ENCODE measurements around the gene CPE.

CPE gene

GRCh38 chr4:165384598-165384997 is 5.8 kb downstream of the CPE start:
- no CpG with 5 or more reads among the region's 1 CpG for WGBS (ENCODE audit: insufficient coverage)
- Histone ChIP-seq H3K4me3 (ENCODE audit: control insufficient read depth in 1 of 7, extremely low read depth in 1 of 7, insufficient read depth in 4 of 7, low read depth in 2 of 7, low read length in 6 of 7) (no peak overlapping the region), H3K27ac (ENCODE audit: insufficient read depth in 1 of 2, low read depth in 1 of 2, low read length in 2 of 2, poor library complexity in 1 of 2, severe bottlenecking in 2 of 2) (no peak overlapping the region), H3K36me3 (ENCODE audit: control insufficient read depth in 4 of 4, insufficient read depth in 4 of 4, low read length in 3 of 4) (no peaks in the 10 kb centered on the region), H3K27me3 (replicated peaks in 2 of 5; ENCODE audit: control insufficient read depth in 4 of 5, insufficient read depth in 5 of 5, low read length in 4 of 5) (peaks cover 0 to 13% (median 4%) of the 10 kb centered on the region in 5 experiments), H3K4me1 (ENCODE audit: control extremely low read depth in 1 of 4, control insufficient read depth in 4 of 4, insufficient read depth in 4 of 4, low read length in 3 of 4) (no peaks in the 10 kb centered on the region), H3K9me3 (ENCODE audit: control extremely low read depth in 1 of 5, control insufficient read depth in 4 of 5, insufficient read depth in 2 of 5, low read depth in 1 of 5, low read length in 4 of 5) (no peaks in the 10 kb centered on the region)
- POLR2A ChIA-PET, result no interaction called here
- CTCF ChIA-PET, result interaction anchor here (1.1 to 2.0 kb wide), 4 partner anchors 20 to 254 kb away, joined by 3 to 7 read pairs (median 4); no protein-coding TSS in a partner anchor
- peak in 1 of 3 donors; percentile 10 for DNase-seq

GRCh38 chr4:165385126-165385525 is 6.3 kb downstream of the CPE start:
- Histone ChIP-seq H3K27me3 (replicated peaks in 2 of 5; ENCODE audit: control insufficient read depth in 4 of 5, insufficient read depth in 5 of 5, low read length in 4 of 5) (peaks cover 0 to 9% (median 3%) of the 10 kb centered on the region in 5 experiments), H3K36me3 (ENCODE audit: control insufficient read depth in 4 of 4, insufficient read depth in 4 of 4, low read length in 3 of 4) (no peaks in the 10 kb centered on the region), H3K4me1 (ENCODE audit: control extremely low read depth in 1 of 4, control insufficient read depth in 4 of 4, insufficient read depth in 4 of 4, low read length in 3 of 4) (no peaks in the 10 kb centered on the region), H3K27ac (ENCODE audit: insufficient read depth in 1 of 2, low read depth in 1 of 2, low read length in 2 of 2, poor library complexity in 1 of 2, severe bottlenecking in 2 of 2) (no peak overlapping the region), H3K4me3 (ENCODE audit: control insufficient read depth in 1 of 7, extremely low read depth in 1 of 7, insufficient read depth in 4 of 7, low read depth in 2 of 7, low read length in 6 of 7) (no peak overlapping the region), H3K9me3 (ENCODE audit: control extremely low read depth in 1 of 5, control insufficient read depth in 4 of 5, insufficient read depth in 2 of 5, low read depth in 1 of 5, low read length in 4 of 5) (no peaks in the 10 kb centered on the region)
- POLR2A ChIA-PET, result no interaction called here
- CTCF ChIA-PET, result interaction anchor here (1.1 to 2.0 kb wide), 4 partner anchors 20 to 254 kb away, joined by 3 to 7 read pairs (median 4); no protein-coding TSS in a partner anchor
- DNase-seq, result no peak
- WGBS (ENCODE audit: insufficient coverage), result 95% methylated on average over 3 of the region's 4 CpGs

GRCh38 chr4:165386328-165386727 is 7.5 kb downstream of the CPE start:
- H3K36me3 ChIP-seq (ENCODE audit: control insufficient read depth in 4 of 4, insufficient read depth in 4 of 4, low read length in 3 of 4), result no peaks in the 10 kb centered on the region
- 100% methylated on average over 1 of the region's 1 CpG for WGBS (ENCODE audit: insufficient coverage)
- H3K27ac ChIP-seq (ENCODE audit: insufficient read depth in 1 of 2, low read depth in 1 of 2, low read length in 2 of 2, poor library complexity in 1 of 2, severe bottlenecking in 2 of 2), result no peak overlapping the region
- ChIA-PET POLR2A (no interaction called here), CTCF (interaction anchor here (0.9 kb wide), 1 partner anchor 9 kb away, joined by 3 read pairs; no protein-coding TSS in a partner anchor)
- no peak overlapping the region for H3K4me3 ChIP-seq (ENCODE audit: control insufficient read depth in 1 of 7, extremely low read depth in 1 of 7, insufficient read depth in 4 of 7, low read depth in 2 of 7, low read length in 6 of 7)
- no peak for DNase-seq
- H3K9me3 ChIP-seq (ENCODE audit: control extremely low read depth in 1 of 5, control insufficient read depth in 4 of 5, insufficient read depth in 2 of 5, low read depth in 1 of 5, low read length in 4 of 5), result no peaks in the 10 kb centered on the region
- no peaks in the 10 kb centered on the region for H3K4me1 ChIP-seq (ENCODE audit: control extremely low read depth in 1 of 4, control insufficient read depth in 4 of 4, insufficient read depth in 4 of 4, low read length in 3 of 4)
- peaks cover 0 to 5% (median 0%) of the 10 kb centered on the region in 5 experiments for H3K27me3 ChIP-seq (replicated peaks in 2 of 5; ENCODE audit: control insufficient read depth in 4 of 5, insufficient read depth in 5 of 5, low read length in 4 of 5)

GRCh38 chr4:165388756-165389155 is 9.9 kb downstream of the CPE start:
- CTCF ChIA-PET, result no interaction called here
- no peaks in the 10 kb centered on the region for H3K4me1 ChIP-seq (ENCODE audit: control extremely low read depth in 1 of 4, control insufficient read depth in 4 of 4, insufficient read depth in 4 of 4, low read length in 3 of 4)

GRCh38 chr4:165393051-165393450 is 14.2 kb downstream of the CPE start:
- H3K4me3 ChIP-seq (ENCODE audit: control insufficient read depth in 1 of 7, extremely low read depth in 1 of 7, insufficient read depth in 4 of 7, low read depth in 2 of 7, low read length in 6 of 7), result no peak overlapping the region
- H3K27me3 ChIP-seq (replicated peaks in 2 of 5; ENCODE audit: control insufficient read depth in 4 of 5, insufficient read depth in 5 of 5, low read length in 4 of 5), result no peaks in the 10 kb centered on the region
- H3K9me3 ChIP-seq (ENCODE audit: control extremely low read depth in 1 of 5, control insufficient read depth in 4 of 5, insufficient read depth in 2 of 5, low read depth in 1 of 5, low read length in 4 of 5), result no peaks in the 10 kb centered on the region
- no peak for DNase-seq
- POLR2A ChIA-PET, result no interaction called here
- CTCF ChIA-PET, result no interaction called here
- no peak overlapping the region for H3K27ac ChIP-seq (ENCODE audit: insufficient read depth in 1 of 2, low read depth in 1 of 2, low read length in 2 of 2, poor library complexity in 1 of 2, severe bottlenecking in 2 of 2)
- H3K36me3 ChIP-seq (ENCODE audit: control insufficient read depth in 4 of 4, insufficient read depth in 4 of 4, low read length in 3 of 4), result no peaks in the 10 kb centered on the region
- no peaks in the 10 kb centered on the region for H3K4me1 ChIP-seq (ENCODE audit: control extremely low read depth in 1 of 4, control insufficient read depth in 4 of 4, insufficient read depth in 4 of 4, low read length in 3 of 4)

More at GRCh38 chr4:165388756-165389155, 9.9 kb downstream of the CPE start:
- DNase-seq, result no peak
- H3K36me3 ChIP-seq (ENCODE audit: control insufficient read depth in 4 of 4, insufficient read depth in 4 of 4, low read length in 3 of 4), result no peaks in the 10 kb centered on the region
- H3K4me3 ChIP-seq (ENCODE audit: control insufficient read depth in 1 of 7, extremely low read depth in 1 of 7, insufficient read depth in 4 of 7, low read depth in 2 of 7, low read length in 6 of 7), result no peak overlapping the region
- H3K27ac ChIP-seq (ENCODE audit: insufficient read depth in 1 of 2, low read depth in 1 of 2, low read length in 2 of 2, poor library complexity in 1 of 2, severe bottlenecking in 2 of 2), result no peak overlapping the region
- no peaks in the 10 kb centered on the region for H3K27me3 ChIP-seq (replicated peaks in 2 of 5; ENCODE audit: control insufficient read depth in 4 of 5, insufficient read depth in 5 of 5, low read length in 4 of 5)
- H3K9me3 ChIP-seq (ENCODE audit: control extremely low read depth in 1 of 5, control insufficient read depth in 4 of 5, insufficient read depth in 2 of 5, low read depth in 1 of 5, low read length in 4 of 5), result no peaks in the 10 kb centered on the region
- POLR2A ChIA-PET, result no interaction called here

GRCh38 chr4:165393704-165394103 is 14.9 kb downstream of the CPE start:
- no peaks in the 10 kb centered on the region for H3K36me3 ChIP-seq (ENCODE audit: control insufficient read depth in 4 of 4, insufficient read depth in 4 of 4, low read length in 3 of 4)
- no CpG with 5 or more reads among the region's 2 CpGs for WGBS (ENCODE audit: insufficient coverage)
- POLR2A ChIA-PET, result no interaction called here
- H3K27ac ChIP-seq (ENCODE audit: insufficient read depth in 1 of 2, low read depth in 1 of 2, low read length in 2 of 2, poor library complexity in 1 of 2, severe bottlenecking in 2 of 2), result no peak overlapping the region
- DNase-seq, result no peak
- no peaks in the 10 kb centered on the region for H3K27me3 ChIP-seq (replicated peaks in 2 of 5; ENCODE audit: control insufficient read depth in 4 of 5, insufficient read depth in 5 of 5, low read length in 4 of 5)
- no peaks in the 10 kb centered on the region for H3K4me1 ChIP-seq (ENCODE audit: control extremely low read depth in 1 of 4, control insufficient read depth in 4 of 4, insufficient read depth in 4 of 4, low read length in 3 of 4)
- no peak overlapping the region for H3K4me3 ChIP-seq (ENCODE audit: control insufficient read depth in 1 of 7, extremely low read depth in 1 of 7, insufficient read depth in 4 of 7, low read depth in 2 of 7, low read length in 6 of 7)
- CTCF ChIA-PET, result no interaction called here
- H3K9me3 ChIP-seq (ENCODE audit: control extremely low read depth in 1 of 5, control insufficient read depth in 4 of 5, insufficient read depth in 2 of 5, low read depth in 1 of 5, low read length in 4 of 5), result no peaks in the 10 kb centered on the region

- POLR2A ChIA-PET, result no interaction called here
- Histone ChIP-seq H3K27me3 (replicated peaks in 2 of 5; ENCODE audit: control insufficient read depth in 4 of 5, insufficient read depth in 5 of 5, low read length in 4 of 5) (no peaks in the 10 kb centered on the region), H3K27ac (ENCODE audit: insufficient read depth in 1 of 2, low read depth in 1 of 2, low read length in 2 of 2, poor library complexity in 1 of 2, severe bottlenecking in 2 of 2) (no peak overlapping the region), H3K4me3 (ENCODE audit: control insufficient read depth in 1 of 7, extremely low read depth in 1 of 7, insufficient read depth in 4 of 7, low read depth in 2 of 7, low read length in 6 of 7) (no peak overlapping the region), H3K9me3 (ENCODE audit: control extremely low read depth in 1 of 5, control insufficient read depth in 4 of 5, insufficient read depth in 2 of 5, low read depth in 1 of 5, low read length in 4 of 5) (no peaks in the 10 kb centered on the region), H3K4me1 (ENCODE audit: control extremely low read depth in 1 of 4, control insufficient read depth in 4 of 4, insufficient read depth in 4 of 4, low read length in 3 of 4) (no peaks in the 10 kb centered on the region), H3K36me3 (ENCODE audit: control insufficient read depth in 4 of 4, insufficient read depth in 4 of 4, low read length in 3 of 4) (no peaks in the 10 kb centered on the region)
- CTCF ChIA-PET, result no interaction called here
- 100% methylated on average over 1 of the region's 5 CpGs for WGBS (ENCODE audit: insufficient coverage)
- no peak for DNase-seq
Observed at GRCh38 chr4:165394275-165394674, 15.5 kb downstream of the CPE start.
